ENCODE measurements around the gene SPATA18.

The SPATA18 gene

GRCh38 chr4:52102587-52102986 is 51.5 kb downstream of the SPATA18 start:
- Mint-ChIP-seq H3K36me3 (ENCODE audit: low read depth) (no peaks in the 10 kb centered on the region), H3K27ac (no peak overlapping the region), H3K27me3 (ENCODE audit: low read depth) (no peaks in the 10 kb centered on the region), H3K4me3 (no peak overlapping the region), H3K4me1 (peaks cover 53% of the 10 kb centered on the region), H3K9me3 (no peaks in the 10 kb centered on the region)
- TF ChIP-seq CTCF (IDR thresholded peaks at IDR 0.05; ENCODE audit: unreplicated experiment in 3 of 3), result no peak

GRCh38 chr4:52103319-52103718 is 52.2 kb downstream of the SPATA18 start:
- H3K27ac Mint-ChIP-seq, result peak overlapping the region in 2 of 3 experiments; percentile 12 to 63
- no peaks in the 10 kb centered on the region for H3K27me3 Mint-ChIP-seq (ENCODE audit: low read depth)
- no peak overlapping the region for H3K4me3 Mint-ChIP-seq
- no peaks in the 10 kb centered on the region for H3K36me3 Mint-ChIP-seq (ENCODE audit: low read depth)
- no peaks in the 10 kb centered on the region for H3K9me3 Mint-ChIP-seq
- peaks cover 59% of the 10 kb centered on the region for H3K4me1 Mint-ChIP-seq
- peak; percentile 50 to 59 (median 54) for TF ChIP-seq CTCF (IDR thresholded peaks at IDR 0.05; ENCODE audit: unreplicated experiment in 3 of 3)

- no peak for TF ChIP-seq CTCF (IDR thresholded peaks at IDR 0.05; ENCODE audit: unreplicated experiment in 3 of 3)
- Mint-ChIP-seq H3K36me3 (ENCODE audit: low read depth) (no peaks in the 10 kb centered on the region), H3K27ac (peak overlapping the region; percentile 88 to 94 (median 92)), H3K4me1 (peaks cover 56% of the 10 kb centered on the region), H3K4me3 (no peak overlapping the region), H3K27me3 (ENCODE audit: low read depth) (no peaks in the 10 kb centered on the region), H3K9me3 (peaks cover 2% of the 10 kb centered on the region)
Observed at GRCh38 chr4:52105276-52105675, 54.2 kb downstream of the SPATA18 start.

- Mint-ChIP-seq H3K36me3 (ENCODE audit: low read depth) (no peaks in the 10 kb centered on the region), H3K27ac (peak overlapping the region; percentile 88 to 94 (median 92)), H3K4me1 (peaks cover 55% of the 10 kb centered on the region), H3K9me3 (peaks cover 2% of the 10 kb centered on the region), H3K4me3 (no peak overlapping the region), H3K27me3 (ENCODE audit: low read depth) (no peaks in the 10 kb centered on the region)
- TF ChIP-seq CTCF (IDR thresholded peaks at IDR 0.05; ENCODE audit: unreplicated experiment in 3 of 3), result no peak
Observed at GRCh38 chr4:52106191-52106590, 55.1 kb downstream of the SPATA18 start.

- Mint-ChIP-seq H3K36me3 (ENCODE audit: low read depth) (no peaks in the 10 kb centered on the region), H3K4me3 (peak overlapping the region in 1 of 3 experiments; percentile 1), H3K9me3 (peaks cover 2% of the 10 kb centered on the region), H3K27ac (peak overlapping the region; percentile 88 to 94 (median 92)), H3K4me1 (peaks cover 55% of the 10 kb centered on the region), H3K27me3 (ENCODE audit: low read depth) (no peaks in the 10 kb centered on the region)
- TF ChIP-seq CTCF (IDR thresholded peaks at IDR 0.05; ENCODE audit: unreplicated experiment in 3 of 3), result no peak
Observed at GRCh38 chr4:52106660-52107059, 55.6 kb downstream of the SPATA18 start.

GRCh38 chr4:52107336-52107735 is 56.2 kb downstream of the SPATA18 start:
- Mint-ChIP-seq H3K4me3 (no peak overlapping the region), H3K27me3 (ENCODE audit: low read depth) (no peaks in the 10 kb centered on the region), H3K4me1 (peaks cover 61% of the 10 kb centered on the region), H3K9me3 (peaks cover 2% of the 10 kb centered on the region), H3K36me3 (ENCODE audit: low read depth) (no peaks in the 10 kb centered on the region), H3K27ac (peak overlapping the region; percentile 88 to 94 (median 92))
- no peak for TF ChIP-seq CTCF (IDR thresholded peaks at IDR 0.05; ENCODE audit: unreplicated experiment in 3 of 3)
